GM18507 (cell line): ENCODE data around the gene CCNQ.

ENCODE experiments used
- DNase-seq: peaks from one replicate; pipeline ENCODE4 v3.0.0; 2011; ENCODE audit warnings: low read depth; ENCODE audit not compliant: insufficient read length; ENCODE audit errors: extremely low spot score
- FAIRE-seq: peaks from 2 replicates; lab custom pipeline; 2011; peaks lifted over from hg19 to GRCh38; lab: Jason Lieb, UNC

The CCNQ gene

DNA sequence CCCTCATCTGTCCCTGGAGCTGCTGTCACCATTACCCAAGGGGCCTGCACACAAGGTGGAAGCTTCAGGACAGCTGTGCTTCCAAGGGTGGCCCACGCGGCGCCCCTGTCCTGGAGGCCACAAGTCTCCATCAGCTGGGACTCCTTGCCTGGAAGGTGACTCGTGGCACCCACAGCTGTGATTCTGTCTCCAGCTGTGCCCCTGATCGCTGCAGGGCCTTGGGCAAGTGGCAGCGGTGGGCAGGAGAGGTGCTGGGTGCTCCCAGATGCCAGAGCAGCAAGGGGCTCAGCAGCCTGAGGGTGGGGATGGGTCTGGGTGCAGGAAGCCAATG is 39.1 kb upstream of the CCNQ start:
- DNase-seq: no peak
- no peak for FAIRE-seq

GRCh38 chrX:153637121-153638040 is 38.4 kb upstream of the CCNQ start:
- DNase-seq: no peak
- no peak for FAIRE-seq

DNA sequence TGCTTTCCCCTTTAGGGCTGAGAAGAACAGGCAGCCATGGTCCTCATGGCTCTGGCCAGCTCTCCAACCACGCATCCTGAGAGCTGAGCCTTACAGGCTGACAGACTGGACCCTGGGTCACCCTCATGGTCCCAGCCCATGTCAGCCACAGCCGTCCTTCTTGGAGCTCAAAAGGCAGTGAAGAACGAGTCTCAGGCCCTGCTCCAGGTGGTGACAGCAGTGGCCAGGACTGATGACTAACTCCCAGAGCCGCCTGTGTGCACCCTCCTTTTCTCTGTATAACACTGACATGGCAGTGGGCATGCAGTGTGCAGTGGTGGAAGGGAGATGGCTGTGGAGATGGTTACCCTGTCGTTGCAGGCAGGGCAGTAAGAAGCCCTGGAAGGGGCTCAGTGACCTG is 37.8 kb upstream of the CCNQ start:
- FAIRE-seq (no peak), DNase-seq (no peak)

- DNase-seq (no peak), FAIRE-seq (peak; percentile 73)
These were observed 37.1 kb upstream of the CCNQ start for GRCh38 chrX:153635788-153636668.

- DNase-seq (no peak), FAIRE-seq (no peak)
These were observed 36.4 kb upstream of the CCNQ start for GRCh38 chrX:153635388-153635787.

DNA sequence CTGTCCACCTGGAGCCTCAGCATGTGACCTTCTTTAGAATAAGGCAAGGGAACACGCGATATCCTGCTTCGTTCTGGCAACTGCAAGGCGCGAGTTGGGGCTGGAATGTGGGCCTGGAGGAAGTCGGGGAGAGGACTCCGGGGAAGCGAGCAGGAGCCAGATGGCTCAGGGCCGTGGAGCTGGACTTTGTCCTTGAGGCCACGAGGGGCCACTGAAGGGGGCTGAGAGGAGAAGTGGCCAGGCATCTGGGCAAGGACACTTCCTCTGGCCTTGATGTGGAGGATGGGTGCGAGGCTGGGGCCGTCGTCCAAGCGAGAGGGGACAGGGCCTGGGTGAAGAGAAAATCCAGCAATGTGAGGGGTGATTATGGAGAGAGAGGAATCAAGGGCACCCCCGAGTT is 35.9 kb upstream of the CCNQ start:
- FAIRE-seq: no peak
- no peak for DNase-seq

GRCh38 chrX:153634236-153634635 is 35.3 kb upstream of the CCNQ start:
- no peak for DNase-seq
- no peak for FAIRE-seq

- FAIRE-seq: no peak
- no peak for DNase-seq
These were observed 34.8 kb upstream of the CCNQ start for GRCh38 chrX:153633607-153634180.

DNA sequence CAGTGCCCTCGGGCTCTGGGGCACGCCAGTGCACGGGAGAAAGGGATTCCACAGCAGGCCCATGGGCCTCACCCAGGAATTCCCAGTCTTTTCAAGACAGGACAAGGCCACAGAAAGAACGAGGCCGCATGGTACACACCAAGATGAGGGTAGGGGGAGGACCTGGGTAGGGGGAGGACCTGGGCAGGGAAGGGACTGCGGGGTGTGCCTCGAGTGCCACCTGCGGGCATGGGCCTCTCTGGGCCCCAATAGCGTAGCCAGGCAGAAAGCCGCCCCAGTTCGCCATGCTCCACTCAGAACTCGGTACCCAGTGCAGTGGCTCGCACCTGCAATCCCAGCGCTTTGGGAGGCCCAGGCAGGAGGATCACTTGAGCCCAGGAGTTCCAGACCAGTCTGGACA is 34.1 kb upstream of the CCNQ start:
- FAIRE-seq (no peak), DNase-seq (no peak)

DNA sequence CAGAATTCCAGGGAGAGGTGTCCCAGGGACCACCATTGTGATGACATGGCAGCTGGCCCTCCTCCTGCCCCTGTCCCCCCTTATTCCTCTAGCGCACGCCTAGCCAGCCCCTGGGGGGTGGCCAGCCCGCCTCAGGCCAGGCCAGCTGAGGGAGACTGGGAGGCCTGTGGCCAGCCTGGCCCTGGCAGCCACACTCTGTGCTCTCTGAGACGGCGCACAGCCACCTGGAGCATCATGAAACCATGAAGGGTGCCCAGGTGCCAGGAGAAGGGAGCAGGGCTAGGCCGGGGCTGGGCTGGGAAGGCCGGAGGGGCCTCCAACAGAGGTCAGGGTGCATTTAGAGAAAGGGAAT is 33.6 kb upstream of the CCNQ start:
- no peak for FAIRE-seq
- no peak for DNase-seq

DNA sequence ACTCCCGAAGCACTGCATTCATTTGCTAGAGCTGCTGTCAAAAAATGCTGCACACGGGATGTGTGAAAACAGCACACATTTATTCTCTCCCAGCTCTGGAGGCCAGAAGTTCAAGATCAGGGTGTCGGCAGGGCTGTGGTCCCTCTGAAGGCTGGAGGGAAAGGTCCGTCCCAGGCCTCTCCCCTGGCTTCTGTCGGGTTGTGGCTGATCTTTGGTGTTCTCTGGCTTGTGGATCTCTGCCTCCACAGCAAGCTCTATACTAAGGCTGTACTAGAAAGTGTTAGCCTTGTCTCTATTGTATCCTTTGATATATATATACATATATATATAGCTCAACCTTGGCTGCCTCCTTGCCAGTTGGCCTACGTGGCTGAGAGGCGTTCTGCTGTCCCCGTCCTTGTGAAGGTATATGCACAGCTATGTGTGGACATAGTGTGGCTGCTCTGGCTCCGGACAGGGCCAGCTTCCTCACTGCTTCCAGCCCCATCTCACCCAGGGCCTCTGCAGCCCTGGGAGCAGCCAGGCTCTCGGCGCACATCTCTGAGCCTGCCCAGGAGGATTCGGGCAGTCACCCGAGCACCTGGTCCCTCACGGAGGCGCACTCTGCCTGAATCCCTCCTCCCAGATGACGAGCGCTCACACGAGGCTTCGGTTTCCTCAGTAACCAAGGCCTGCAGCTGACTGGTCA is 33.1 kb upstream of the CCNQ start:
- DNase-seq: no peak
- FAIRE-seq: no peak

- FAIRE-seq: no peak
- DNase-seq: no peak
These were observed 32.4 kb upstream of the CCNQ start for GRCh38 chrX:153631346-153631745.

DNA sequence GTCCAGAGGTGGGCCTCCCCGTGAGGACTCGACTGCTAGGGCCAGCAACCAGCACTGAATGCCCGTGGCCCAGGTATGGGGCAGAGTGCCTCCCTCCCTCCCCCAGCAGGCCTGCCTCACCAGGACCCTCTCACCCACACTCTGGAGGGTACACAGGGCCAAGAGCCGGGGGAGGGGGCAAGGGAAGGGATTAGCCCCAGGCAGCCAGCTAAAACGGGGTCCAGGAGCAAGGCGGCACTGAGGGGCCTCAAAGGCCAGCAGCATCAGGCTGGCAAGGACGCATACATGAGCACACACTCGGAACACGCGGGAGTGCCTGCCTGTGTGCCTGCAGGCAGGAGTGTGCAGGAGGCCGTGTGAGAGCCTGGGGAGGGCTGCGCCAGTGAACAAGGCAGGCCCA is 29.7 kb upstream of the CCNQ start:
- FAIRE-seq (no peak), DNase-seq (no peak)

DNA sequence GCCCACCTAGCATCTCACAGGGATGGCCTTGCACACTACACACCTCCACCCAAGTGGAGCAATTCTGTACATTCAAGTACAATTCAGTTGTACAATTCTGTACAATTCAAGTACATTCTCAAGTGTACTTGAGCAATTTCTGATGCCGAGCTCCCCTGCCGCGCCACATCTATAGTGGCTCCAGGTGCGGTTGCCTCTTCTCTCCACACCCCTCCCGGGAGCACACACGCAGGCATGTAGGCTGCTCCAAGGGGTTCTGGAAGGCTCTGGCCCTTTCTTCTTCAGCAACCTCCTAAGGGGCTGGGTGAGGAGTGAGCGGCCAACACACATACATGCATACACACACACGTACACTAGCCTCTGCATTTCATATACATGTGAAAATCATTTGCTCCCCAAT is 29.2 kb upstream of the CCNQ start:
- FAIRE-seq (no peak), DNase-seq (no peak)

GRCh38 chrX:153627675-153628111 is 28.8 kb upstream of the CCNQ start:
- FAIRE-seq: no peak
- no peak for DNase-seq

DNA sequence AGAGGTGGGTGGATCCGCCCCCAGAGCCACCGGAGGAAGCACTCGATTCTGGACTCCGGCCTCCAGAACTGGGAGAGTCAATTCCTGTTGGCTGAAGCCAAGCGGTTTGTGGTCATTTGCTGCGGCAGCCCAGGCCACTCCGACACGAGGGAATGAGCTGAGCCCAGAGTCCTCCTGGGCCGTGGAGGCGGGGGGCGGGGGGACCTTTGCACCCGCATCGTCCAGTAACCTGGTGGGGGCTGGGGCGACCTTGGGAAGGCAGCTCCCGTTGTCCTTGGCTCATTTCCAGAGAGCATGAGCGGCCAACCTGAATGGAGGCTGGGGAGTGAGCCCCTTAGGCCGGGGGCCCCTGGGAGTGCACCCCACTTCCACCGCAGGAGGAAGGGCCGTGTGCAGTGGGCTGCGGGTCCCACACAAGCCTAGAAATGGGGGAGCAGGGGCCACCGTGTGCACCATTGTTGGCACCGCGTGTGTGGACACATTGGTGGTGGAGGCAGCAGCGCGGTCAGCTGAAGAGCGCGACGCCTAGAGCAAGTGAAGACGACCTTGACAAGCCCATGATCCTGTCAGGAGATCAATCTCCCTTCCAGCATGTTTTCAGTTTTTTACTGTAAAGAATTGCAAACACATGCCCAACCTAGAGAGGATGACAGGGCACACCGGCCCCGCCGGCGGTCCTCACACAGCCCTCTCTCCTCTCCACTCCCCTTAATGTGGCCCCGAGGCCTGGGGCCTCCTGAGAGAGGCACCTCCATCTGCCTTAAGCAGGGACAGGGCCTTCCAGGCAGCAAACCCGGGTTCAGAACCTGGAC is 28.1 kb upstream of the CCNQ start:
- FAIRE-seq (no peak), DNase-seq (no peak)

DNA sequence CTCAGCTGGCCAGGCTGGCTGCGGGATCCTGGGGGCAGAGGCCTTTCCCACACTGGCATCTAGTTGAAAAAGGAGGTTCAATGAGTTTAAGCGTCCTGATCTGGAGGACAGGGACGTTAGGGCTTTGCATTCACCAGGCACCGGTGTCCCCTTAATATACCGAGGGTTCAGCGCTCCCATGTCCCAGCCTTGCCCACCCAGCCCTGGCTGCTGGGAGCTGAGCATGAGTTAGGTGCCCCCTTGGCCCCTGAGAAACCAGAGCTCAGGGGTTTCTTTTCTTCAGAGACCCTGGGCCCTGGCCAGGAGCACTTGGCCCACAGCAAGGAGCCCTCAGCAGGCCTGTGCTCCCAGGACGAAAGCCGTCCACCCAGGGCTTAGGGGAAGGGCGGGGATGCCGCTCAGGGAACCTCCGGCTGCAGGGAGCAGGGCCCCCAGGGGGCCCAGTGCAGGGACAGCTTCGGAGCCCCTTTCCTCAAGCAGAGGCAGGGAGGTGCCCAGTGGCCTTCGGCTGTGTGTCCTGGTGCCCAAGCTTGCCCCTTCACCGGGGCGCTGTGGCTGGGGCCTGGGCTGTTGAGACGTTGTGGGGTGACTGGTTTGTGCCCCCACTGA is 27.2 kb upstream of the CCNQ start:
- DNase-seq (no peak), FAIRE-seq (no peak)

DNA sequence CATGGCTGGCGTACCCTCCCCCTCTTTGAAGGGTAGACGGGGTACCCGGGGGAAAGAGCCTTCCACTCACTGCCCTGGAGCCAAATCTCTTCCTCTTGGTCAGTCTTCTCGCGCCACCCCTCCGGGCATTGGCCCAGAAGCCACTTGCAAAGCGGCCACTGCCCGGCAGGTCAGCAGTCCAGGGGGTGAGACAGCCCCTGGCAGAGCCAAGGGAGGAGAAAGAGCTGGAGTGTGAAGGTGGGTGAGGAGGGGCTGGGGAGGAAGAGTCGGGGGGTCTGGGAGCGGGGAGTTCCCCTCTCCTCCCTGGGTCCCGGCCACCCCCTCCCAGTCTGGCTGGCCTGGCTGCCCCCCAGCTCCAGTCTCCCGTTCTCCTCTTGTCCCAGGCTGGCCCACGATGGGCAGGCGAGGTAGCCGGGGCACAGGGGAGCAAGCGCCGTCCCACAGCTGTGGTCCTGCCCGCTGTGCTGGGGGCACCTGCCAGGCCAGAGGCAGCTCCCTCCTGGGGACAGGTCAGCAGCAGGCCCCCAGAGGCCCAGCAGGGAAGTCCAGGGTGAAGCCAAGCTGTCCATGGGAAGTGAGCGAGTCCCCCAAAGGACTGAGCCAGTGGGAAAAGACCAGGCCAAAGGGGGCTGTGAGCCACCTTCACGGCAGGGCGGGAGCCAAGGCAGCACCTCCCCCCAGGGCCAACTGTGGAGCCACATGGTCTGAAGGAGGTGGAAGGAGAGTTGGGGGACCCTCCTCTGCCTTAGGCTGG is 26.5 kb upstream of the CCNQ start:
- DNase-seq (no peak), FAIRE-seq (no peak)
